Stimulated activated CD4-positive, alpha-beta T cell treated with anti-CD3 and anti-CD28 coated beads, Interleukin-2, amount 100 ng/mL, for 24 hours (primary cell): ENCODE results near the gene FFAR3.

Experiments used
- DNase-seq, 2 donors: peaks; one replicate each; pipeline ENCODE4 v3.0.0-alpha.2; 2020

The FFAR3 gene

GRCh38 chr19:35404879-35405622 is 46.8 kb downstream of the FFAR3 start:
- DNase-seq, result peak; percentile 47 to 69

- DNase-seq, result no peak
Measured at GRCh38 chr19:35407619-35408018, 49.4 kb downstream of the FFAR3 start.

- DNase-seq, result no peak
Measured at GRCh38 chr19:35408284-35409171, 50.3 kb downstream of the FFAR3 start.

- DNase-seq, result no peak
Measured at GRCh38 chr19:35409191-35409590, 50.9 kb downstream of the FFAR3 start.
